EH (cell line): ENCODE results near the gene NECAB2.

Source experiments
- DNase-seq: peaks from one replicate; pipeline ENCODE4 v3.0.0-alpha.2; 2015; ENCODE audit warnings: low read depth

Gene NECAB2

GRCh38 chr16:84024854-84025253 lies 56.8 kb downstream of the NECAB2 start:
- DNase-seq, result peak; percentile 35

- no peak for DNase-seq
Measured at GRCh38 chr16:84026606-84027005, 58.6 kb downstream of the NECAB2 start.

- DNase-seq, result no peak
Measured at GRCh38 chr16:84027625-84028024, 59.6 kb downstream of the NECAB2 start.

GRCh38 chr16:84029297-84030047 lies 61.4 kb downstream of the NECAB2 start:
- DNase-seq, result no peak

GRCh38 chr16:84031556-84031955 lies 63.5 kb downstream of the NECAB2 start:
- no peak for DNase-seq

GRCh38 chr16:84032458-84033178 lies 64.6 kb downstream of the NECAB2 start:
- DNase-seq, result no peak

GRCh38 chr16:84033251-84034195 lies 65.5 kb downstream of the NECAB2 start:
- DNase-seq, result no peak

- no peak for DNase-seq
Measured at GRCh38 chr16:84034516-84034915, 66.5 kb downstream of the NECAB2 start.

- DNase-seq, result no peak
Measured at GRCh38 chr16:84036131-84036530, 68.1 kb downstream of the NECAB2 start.

GRCh38 chr16:84036982-84037425 lies 69.0 kb downstream of the NECAB2 start:
- DNase-seq, result no peak

GRCh38 chr16:84038469-84038868 lies 70.4 kb downstream of the NECAB2 start:
- DNase-seq, result no peak

- DNase-seq, result no peak
Measured at GRCh38 chr16:84039696-84040095, 71.7 kb downstream of the NECAB2 start.

- no peak for DNase-seq
Measured at GRCh38 chr16:84040226-84040822, 72.3 kb downstream of the NECAB2 start.

- peak; percentile 85 for DNase-seq
Measured at GRCh38 chr16:84040823-84041820, 73.1 kb downstream of the NECAB2 start.

GRCh38 chr16:84041881-84042280 lies 73.8 kb downstream of the NECAB2 start:
- no peak for DNase-seq

GRCh38 chr16:84042308-84042878 lies 74.3 kb downstream of the NECAB2 start, which contains the start of gene SLC38A8:
SLC38A8 (minus strand) TSS chr16:84042795; CDS start chr16:84042157, 638 bp downstream.
- no peak for DNase-seq

- no peak for DNase-seq
Measured at GRCh38 chr16:84042879-84043485, 74.9 kb downstream of the NECAB2 start.

GRCh38 chr16:84043486-84044117 lies 75.6 kb downstream of the NECAB2 start:
- DNase-seq, result no peak

- peak; percentile 40 for DNase-seq
Measured at GRCh38 chr16:84044118-84044488, 76.1 kb downstream of the NECAB2 start.
